K562 (cell line): ENCODE data around the gene BNIP5. TPM values are rescaled to one million over a fixed set of nuclear protein-coding genes. Genes with fewer than 3 reads are reported as not detected.

Experiments
- BCLAF1 ChIP-seq, 2 experiments: fragments of 450-650 bp in 1 of 2; IDR thresholded peaks; 2 replicates each; pipeline ENCODE4 v1.6.1; 2011 to 2017; ENCODE audit warnings: low read depth in 2 of 2, antibody characterized with exemption in 1 of 2, borderline replicate concordance in 1 of 2, low read length in 1 of 2, mild to moderate bottlenecking in 1 of 2, mixed read lengths in 1 of 2; ENCODE audit not compliant: control insufficient read depth in 1 of 2
- BRD9 ChIP-seq: fragments of 450-650 bp; IDR thresholded peaks from 2 replicates; pipeline ENCODE4 v1.6.1; 2018; ENCODE audit warnings: low read depth; ENCODE audit not compliant: partially characterized antibody
- CCNT2 ChIP-seq: IDR thresholded peaks from 2 replicates; pipeline ENCODE4 v1.6.1; 2011; ENCODE audit warnings: borderline replicate concordance, low read depth, mild to moderate bottlenecking, moderate library complexity, mixed read lengths, low read length; ENCODE audit not compliant: insufficient read length; ENCODE audit errors: extremely low read depth
- ESRRB ChIP-seq: fragments of 250-450 bp; sonication (Bioruptor Pico); IDR thresholded peaks from 2 replicates; pipeline ENCODE4 v1.5.0; 2020; ENCODE audit warnings: mild to moderate bottlenecking, moderate library complexity, borderline replicate concordance
- FOXJ3 ChIP-seq: sonication (generic); formaldehyde crosslinking; IDR thresholded peaks from 2 replicates; pipeline ENCODE4 v1.4.0; 2020; ENCODE audit warnings: mild to moderate bottlenecking, missing genetic modification reagents
- FUS ChIP-seq: fragments of 200-400 bp; formaldehyde crosslinking; optimal IDR thresholded peaks from 2 replicates; pipeline ENCODE3; 2017; ENCODE audit warnings: low read depth, low read length
- GTF2F1 ChIP-seq: IDR thresholded peaks from 2 replicates; pipeline ENCODE4 v1.6.1; 2011; ENCODE audit warnings: low read depth, low read length, improper control_type of control experiment
- ILF3 ChIP-seq: fragments of 450-650 bp; IDR thresholded peaks from 2 replicates; pipeline ENCODE4 v1.6.1; 2018; ENCODE audit warnings: antibody characterized with exemption, mild to moderate bottlenecking, moderate library complexity, borderline replicate concordance
- KHSRP ChIP-seq: fragments of 450-650 bp; IDR thresholded peaks from 2 replicates; pipeline ENCODE4 v1.6.1; 2017
- MAZ ChIP-seq, 2 experiments: fragments of 450-650 bp in 1 of 2; sonication (generic) in 1 of 2; formaldehyde crosslinking; IDR thresholded peaks in 1 of 2; conservative IDR thresholded peaks in 1 of 2; 2 replicates each; pipeline versions ENCODE4 v1.4.0 to v1.5.0; 2020; ENCODE audit warnings: mild to moderate bottlenecking in 1 of 2, missing genetic modification reagents in 1 of 2
- MEF2A ChIP-seq: IDR thresholded peaks from 2 replicates; pipeline ENCODE4 v1.6.1; 2011; ENCODE audit warnings: low read depth, mild to moderate bottlenecking, low read length, moderate library complexity; ENCODE audit not compliant: control insufficient read depth
- MYBL2 ChIP-seq, 2 experiments: fragments of 450-650 bp in 1 of 2; sonication (generic) in 1 of 2; formaldehyde crosslinking in 1 of 2; IDR thresholded peaks; 2 replicates each; pipeline versions ENCODE4 v1.6.1 to v1.8.1; 2017 to 2022; ENCODE audit warnings: borderline replicate concordance in 1 of 2, inconsistent platforms in 1 of 2, low read depth in 1 of 2, mild to moderate bottlenecking in 1 of 2, missing genetic modification reagents in 1 of 2, moderate library complexity in 1 of 2
- NBN ChIP-seq: fragments of 450-650 bp; IDR thresholded peaks from 2 replicates; pipeline ENCODE4 v1.6.1; 2016; ENCODE audit warnings: low read depth, mild to moderate bottlenecking
- NCOA2 ChIP-seq, 2 experiments: fragments of 450-650 bp; IDR thresholded peaks; 2 replicates each; pipeline ENCODE4 v1.6.1; 2018; ENCODE audit warnings: mild to moderate bottlenecking in 2 of 2, moderate library complexity in 1 of 2; ENCODE audit not compliant: partially characterized antibody in 2 of 2
- NFYB ChIP-seq: IDR thresholded peaks from 2 replicates; pipeline ENCODE4 v1.6.1; 2011; ENCODE audit warnings: mild to moderate bottlenecking, moderate library complexity; ENCODE audit not compliant: insufficient read length; ENCODE audit errors: extremely low read depth
- PHF20 ChIP-seq: fragments of 450-650 bp; IDR thresholded peaks from 2 replicates; pipeline ENCODE4 v1.6.1; 2018; ENCODE audit not compliant: partially characterized antibody
- RBM15 ChIP-seq: fragments of 200-400 bp; formaldehyde crosslinking; IDR thresholded peaks from 2 replicates; pipeline ENCODE4 v1.6.1; 2018; ENCODE audit warnings: mild to moderate bottlenecking, low read length, moderate library complexity; ENCODE audit not compliant: insufficient read depth
- SAP30 ChIP-seq: fragments of 200-600 bp; sonication (generic); IDR thresholded peaks from 2 replicates; pipeline ENCODE4 v1.6.1; 2012; ENCODE audit warnings: borderline replicate concordance, low read depth, mild to moderate bottlenecking, moderate library complexity, low read length, control low read depth, inconsistent platforms; ENCODE audit not compliant: insufficient read depth, poor library complexity, severe bottlenecking
- SLC30A9 ChIP-seq: fragments of 250-450 bp; sonication (Bioruptor Pico); IDR thresholded peaks from 2 replicates; pipeline ENCODE4 v1.8.0; 2022; ENCODE audit warnings: mild to moderate bottlenecking, moderate library complexity
- USF2 ChIP-seq: sonication (generic); formaldehyde crosslinking; IDR thresholded peaks from 2 replicates; pipeline ENCODE4 v1.5.0; 2020; ENCODE audit warnings: missing genetic modification reagents
- polyA plus RNA-seq, 8 experiments: library from polyadenylated mRNA; depleted of rRNA in 4 of 8; stranded (reverse) in 5 of 8; unstranded in 3 of 8; fragments of >200 nt; fragmentation: Nextera tagmentation in 2 of 8; fragmentation: Illumina TruSeq in 1 of 8; extraction: Ambion mirVana in 2 of 8; extraction: Trizol in 1 of 8; gene quantifications; 2 replicates each; pipeline versions ENCODE4 v1.2.1 to v1.2.3, GENCODE V29; 2011 to 2014; ENCODE audit warnings: inconsistent platforms in 1 of 8, missing spikeins in 1 of 8
- total RNA-seq, 7 experiments: library from RNA; depleted of rRNA in 6 of 7; stranded (reverse); fragments of >200 nt in 6 of 7; fragmentation: Illumina TruSeq in 2 of 7; extraction: Trizol in 2 of 7; gene quantifications; 2 replicates each; pipeline versions ENCODE4 v1.2.1 to v1.2.3, GENCODE V29; 2011 to 2021; ENCODE audit warnings: low replicate concordance in 1 of 7
- TF ChIP-seq, protein P1 (sequence below): fragments of 450-650 bp; IDR thresholded peaks from 2 replicates; pipeline ENCODE4 v1.6.1; 2016

The BNIP5 gene
- total and polyA plus RNA-seq, 9 of the 15 experiments (the other 6 are each of a cell fraction or from before 2014, with no cell fraction given), result not detected

GRCh38 chr6:36290668-36291620, 45.7 kb downstream of the BNIP5 start (continued):
- TF ChIP-seq BCLAF1 (IDR thresholded peaks at IDR 0.05; ENCODE audit: borderline replicate concordance in 1 of 2, control insufficient read depth in 1 of 2, low read depth in 2 of 2, low read length in 1 of 2), result no peak
- no peak for TF ChIP-seq SAP30
- no peak for TF ChIP-seq ILF3
- TF ChIP-seq MYBL2 (IDR thresholded peaks at IDR 0.05; ENCODE audit: low read depth), result no peak
- TF ChIP-seq MYBL2 (CRISPR knock-in tag; IDR thresholded peaks at IDR 0.05; ENCODE audit: borderline replicate concordance), result no peak
- no peak for TF ChIP-seq KHSRP
- no peak for TF ChIP-seq SLC30A9 (CRISPR knock-in tag)
- TF ChIP-seq FOXJ3 (CRISPR knock-in tag), result no peak
- TF ChIP-seq RBM15, result no peak
- no peak for TF ChIP-seq ESRRB (CRISPR knock-in tag)
- no peak for TF ChIP-seq USF2 (CRISPR knock-in tag)
- TF ChIP-seq FUS, result no peak
- TF ChIP-seq PHF20, result no peak
- TF ChIP-seq NFYB, result no peak
- no peak for TF ChIP-seq GTF2F1
- TF ChIP-seq NBN, result peak; percentile 49; the same call in 1 of the 2 replicates
- no peak for TF ChIP-seq MEF2A
- TF ChIP-seq, protein P1, sequence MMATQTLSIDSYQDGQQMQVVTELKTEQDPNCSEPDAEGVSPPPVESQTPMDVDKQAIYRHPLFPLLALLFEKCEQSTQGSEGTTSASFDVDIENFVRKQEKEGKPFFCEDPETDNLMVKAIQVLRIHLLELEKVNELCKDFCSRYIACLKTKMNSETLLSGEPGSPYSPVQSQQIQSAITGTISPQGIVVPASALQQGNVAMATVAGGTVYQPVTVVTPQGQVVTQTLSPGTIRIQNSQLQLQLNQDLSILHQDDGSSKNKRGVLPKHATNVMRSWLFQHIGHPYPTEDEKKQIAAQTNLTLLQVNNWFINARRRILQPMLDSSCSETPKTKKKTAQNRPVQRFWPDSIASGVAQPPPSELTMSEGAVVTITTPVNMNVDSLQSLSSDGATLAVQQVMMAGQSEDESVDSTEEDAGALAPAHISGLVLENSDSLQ, result peak; percentile 37
- peak; percentile 69 for TF ChIP-seq BRD9
- no peak for TF ChIP-seq NCOA2 (IDR thresholded peaks at IDR 0.05; ENCODE audit: partially characterized antibody in 2 of 2)
- peak in 1 of 2 experiments; percentile 5; a peak in 1 of 4 replicates for TF ChIP-seq MAZ (CRISPR knock-in tag; conservative IDR thresholded peaks at IDR 0.05 in 1 of 2, IDR thresholded peaks at IDR 0.05 in 1 of 2)
- no peak for TF ChIP-seq CCNT2
